Stimulated activated CD4-positive, alpha-beta T cell treated with anti-CD3 and anti-CD28 coated beads, Interleukin-12 subunit alpha, Interleukin-12 subunit beta, amount 100 ng/mL, for 4 hours (primary cell): ENCODE data around the gene EPHA3.

Experiments used
- DNase-seq: peaks from one replicate; pipeline ENCODE4 v3.0.0-alpha.2; 2020

The EPHA3 gene

DNA sequence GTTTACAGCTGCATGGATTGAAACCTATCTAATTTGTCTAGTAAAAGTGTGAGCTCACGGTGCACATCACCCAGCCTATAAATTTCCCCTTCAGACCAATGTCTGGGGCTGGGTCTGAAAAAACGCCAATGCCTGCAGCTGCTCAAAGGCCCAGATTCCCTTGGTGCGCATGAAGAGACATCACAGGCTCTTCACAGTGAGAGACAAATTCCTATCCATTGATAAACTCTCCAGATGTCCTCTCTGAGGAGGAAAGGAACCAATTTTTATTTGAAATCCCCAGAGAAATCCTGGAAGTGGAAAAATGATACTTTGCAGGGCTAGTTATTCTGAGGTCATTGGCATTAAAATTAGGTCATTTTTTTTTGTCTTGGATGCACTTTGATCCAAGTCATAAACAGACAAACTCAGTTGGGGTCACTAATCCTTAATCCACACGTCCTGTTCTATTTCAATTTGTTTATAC is 360.5 kb downstream of the EPHA3 start:
- DNase-seq, result no peak

DNA sequence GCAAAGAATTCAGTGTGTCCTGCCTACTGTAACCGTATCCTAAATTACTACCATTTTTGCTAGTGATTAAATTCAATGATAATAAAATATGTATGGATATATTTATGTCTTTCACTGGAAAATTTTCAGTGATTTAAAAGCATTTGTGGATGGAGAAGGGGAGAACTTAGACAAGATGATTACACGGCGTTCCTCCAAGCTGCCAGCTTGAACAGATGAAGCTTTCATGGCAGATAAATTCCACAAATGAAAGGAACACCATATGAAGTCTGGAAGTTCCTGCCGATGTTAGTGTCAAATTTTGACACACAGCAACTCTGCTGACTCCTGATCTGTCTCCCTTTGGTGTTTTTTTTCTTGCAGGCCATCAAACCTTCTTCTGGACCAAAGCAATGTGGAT is 364.7 kb downstream of the EPHA3 start:
- DNase-seq, result no peak

DNA sequence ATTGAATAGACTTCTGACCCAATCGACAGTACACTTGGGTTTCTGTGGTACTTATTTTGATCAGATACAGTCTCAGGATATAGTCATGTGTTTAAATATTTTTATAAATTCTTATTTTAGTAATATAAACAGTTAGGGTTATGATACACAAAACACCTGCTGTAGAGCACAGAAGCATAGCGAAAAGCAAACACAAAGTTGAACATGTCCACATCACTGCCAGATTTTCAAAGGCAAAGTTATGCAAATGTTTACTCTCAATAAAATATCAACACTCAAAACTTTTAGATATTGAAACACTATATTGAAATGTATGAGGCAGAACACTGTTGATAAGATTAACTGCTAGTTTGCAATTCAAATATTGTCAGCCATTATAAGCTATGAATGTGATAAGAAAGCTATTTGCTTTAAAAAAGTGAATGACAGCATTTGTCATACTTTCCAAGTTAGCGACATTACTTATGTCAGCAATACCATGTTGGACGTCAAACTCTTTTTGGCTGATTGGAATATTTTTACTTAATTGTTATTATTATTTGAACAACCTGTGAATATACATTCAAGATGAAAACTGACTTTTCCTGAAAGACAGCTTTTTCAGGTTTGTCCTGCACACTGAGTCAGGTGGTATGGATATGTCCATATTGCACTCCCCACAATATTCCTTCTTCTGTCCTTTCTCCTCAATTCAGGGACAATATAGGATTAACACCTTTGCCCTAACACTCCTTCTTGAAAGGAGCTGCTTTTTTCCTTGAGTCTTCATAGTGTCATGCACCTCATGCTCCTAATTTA is 367.1 kb downstream of the EPHA3 start:
- DNase-seq, result no peak

DNA sequence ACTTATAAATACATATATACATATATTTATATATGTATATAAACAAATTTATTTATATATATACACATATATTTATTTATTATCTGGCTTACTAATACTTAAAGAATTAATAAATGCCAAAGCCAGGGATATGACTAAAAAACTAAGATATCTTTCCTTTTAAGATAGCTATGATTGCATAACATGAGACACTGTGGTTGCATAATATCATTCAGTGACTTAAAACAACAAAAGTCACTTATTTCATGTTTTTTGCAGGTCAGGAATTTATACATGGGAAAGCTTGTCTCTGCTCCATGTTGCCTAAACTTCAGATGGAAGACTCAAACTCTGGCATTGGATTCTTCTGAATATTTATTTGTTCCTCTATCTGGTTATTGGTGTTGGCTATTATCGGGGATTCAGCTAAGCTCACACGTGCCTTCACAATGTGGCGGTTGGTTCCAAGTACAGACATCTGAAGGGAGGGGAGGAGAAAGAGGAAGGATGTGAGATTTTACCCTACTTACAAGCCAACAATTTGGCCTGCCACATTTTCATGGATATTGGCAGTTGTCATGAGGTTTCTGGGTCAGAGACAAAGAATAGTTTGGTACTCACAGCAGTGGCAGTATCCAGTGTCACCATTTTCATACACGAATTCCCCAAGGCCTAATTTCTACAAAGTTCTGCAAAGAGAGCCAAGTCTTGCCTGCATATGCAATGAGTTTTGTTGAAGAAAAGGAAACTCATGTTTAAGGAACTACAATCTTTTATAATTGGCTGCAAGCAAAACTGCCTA is 381.6 kb downstream of the EPHA3 start:
- no peak for DNase-seq

DNA sequence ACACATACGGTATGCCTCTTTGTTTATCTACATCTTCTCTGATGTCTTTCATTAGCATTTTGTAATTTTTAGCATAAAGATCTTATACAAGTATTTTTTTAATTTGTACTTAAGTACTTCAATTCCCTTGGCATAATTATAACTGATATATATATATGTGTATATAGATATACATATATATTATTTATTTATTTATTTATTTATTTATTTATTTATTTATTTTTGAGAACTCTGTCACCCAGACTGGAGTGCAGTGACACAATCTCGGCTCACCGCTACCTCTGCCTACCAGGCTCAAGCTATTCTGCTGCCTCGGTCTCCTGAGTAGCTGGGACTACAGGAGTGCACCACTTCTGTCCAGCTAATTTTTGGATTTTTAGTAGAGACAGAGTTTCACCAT is 382.7 kb downstream of the EPHA3 start:
- no peak for DNase-seq

DNA sequence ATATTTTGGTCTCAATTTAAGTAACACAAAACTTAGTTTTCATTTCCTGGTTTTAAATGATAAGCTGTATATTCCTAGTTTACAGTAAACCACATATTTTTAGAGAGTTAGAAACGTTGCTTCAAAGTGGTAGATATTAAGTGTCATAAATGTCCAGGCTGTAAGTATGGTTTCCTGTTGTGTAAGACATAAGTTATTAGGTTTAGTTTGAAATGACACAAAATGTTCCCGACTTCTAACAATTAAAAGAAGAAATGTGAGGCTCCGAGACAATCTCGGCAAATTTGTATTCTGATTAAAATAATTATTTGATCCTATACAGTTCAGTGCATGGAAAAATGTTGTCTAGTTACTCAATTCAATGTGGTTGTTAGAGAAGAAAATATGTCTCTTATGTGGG is 387.3 kb downstream of the EPHA3 start:
- no peak for DNase-seq

DNA sequence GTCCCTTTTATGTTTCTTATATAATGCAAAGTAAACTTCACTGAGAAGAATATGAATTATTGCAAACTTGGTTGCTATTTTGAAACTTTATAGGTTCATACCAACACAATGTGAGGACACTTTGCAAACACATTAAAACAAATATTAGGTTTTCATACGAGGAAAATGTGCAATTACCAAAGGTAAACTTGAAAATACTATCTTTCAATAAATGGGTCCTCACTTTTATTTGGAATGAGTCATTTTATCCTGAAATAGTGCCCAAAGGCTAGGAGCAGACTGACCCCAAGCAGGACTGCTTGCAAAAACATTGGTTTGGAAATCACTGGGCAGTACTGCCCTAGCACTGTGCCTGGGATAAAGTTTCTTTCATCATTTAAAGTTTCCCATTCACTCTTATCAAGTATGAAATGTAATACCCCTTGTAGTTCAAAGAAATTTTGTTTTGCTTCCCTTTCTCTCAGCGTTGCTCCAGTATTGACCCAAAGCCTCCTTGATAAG is 396.5 kb downstream of the EPHA3 start:
- DNase-seq, result no peak

DNA sequence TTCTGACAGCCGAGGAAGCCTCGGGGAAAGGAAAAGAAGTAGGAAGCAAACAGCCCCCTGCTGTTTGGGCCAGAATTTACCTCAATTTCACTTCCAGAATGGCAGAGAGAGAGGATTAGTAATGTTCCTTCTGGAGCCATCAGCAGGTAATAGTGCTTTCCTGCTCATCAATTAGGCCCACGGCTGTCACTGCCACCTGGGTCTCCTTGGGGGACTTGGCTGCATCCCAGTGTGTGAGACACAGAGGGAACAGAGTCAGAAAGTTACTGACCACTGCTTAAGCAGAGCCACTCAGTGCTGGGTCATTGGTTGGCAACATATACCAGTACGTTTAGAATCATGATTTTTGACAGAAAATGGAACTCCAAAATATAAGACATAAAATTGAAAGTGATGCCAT is 397.0 kb downstream of the EPHA3 start:
- no peak for DNase-seq

DNA sequence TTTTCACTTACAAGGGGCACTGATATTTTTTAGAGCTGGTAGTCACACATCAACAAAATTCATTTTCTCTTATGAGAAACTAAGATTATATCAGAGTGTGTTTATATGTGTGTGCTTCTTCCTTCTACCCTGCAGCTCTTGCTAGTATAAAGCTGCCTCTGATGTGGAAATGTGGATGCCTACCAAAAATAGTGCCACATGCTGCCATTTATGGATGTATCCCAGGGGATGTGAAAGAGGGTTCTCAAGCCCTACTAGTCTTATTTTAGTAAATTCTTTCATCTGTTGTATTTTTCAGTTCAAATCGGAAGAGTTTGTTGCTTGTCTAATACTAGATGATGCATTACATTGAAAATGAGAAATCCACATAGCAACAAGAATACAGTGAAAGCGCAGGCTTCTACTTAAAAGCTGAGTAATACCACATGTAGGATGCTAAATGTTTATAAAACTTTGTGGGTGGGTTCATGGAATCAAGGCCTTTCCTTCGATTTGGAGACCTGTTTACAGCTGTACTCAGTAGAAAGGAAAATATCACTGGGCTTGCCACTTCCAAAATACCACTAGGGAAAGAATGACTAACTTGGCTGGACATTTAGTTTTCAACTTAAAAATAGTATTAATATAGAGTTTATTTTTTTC is 399.2 kb downstream of the EPHA3 start:
- DNase-seq, result no peak

DNA sequence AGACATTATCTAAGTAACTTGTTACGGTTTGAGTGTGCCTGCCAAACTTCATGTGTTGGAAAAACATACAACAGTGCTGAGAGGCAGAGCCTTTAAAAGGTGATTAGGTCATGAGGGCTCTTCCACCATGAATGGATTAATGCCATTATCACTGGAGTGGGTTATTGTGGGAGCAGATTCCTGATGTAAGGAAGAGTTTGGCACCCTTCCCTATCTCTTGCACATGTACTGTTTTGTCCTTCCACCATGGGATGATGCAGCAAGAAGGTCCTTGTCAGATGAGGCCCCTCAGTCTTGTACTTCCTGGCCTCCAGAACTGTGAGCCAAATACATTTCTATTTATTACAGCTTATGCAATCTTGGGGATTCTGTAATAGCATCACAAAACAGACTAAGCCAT is 413.9 kb downstream of the EPHA3 start:
- no peak for DNase-seq

DNA sequence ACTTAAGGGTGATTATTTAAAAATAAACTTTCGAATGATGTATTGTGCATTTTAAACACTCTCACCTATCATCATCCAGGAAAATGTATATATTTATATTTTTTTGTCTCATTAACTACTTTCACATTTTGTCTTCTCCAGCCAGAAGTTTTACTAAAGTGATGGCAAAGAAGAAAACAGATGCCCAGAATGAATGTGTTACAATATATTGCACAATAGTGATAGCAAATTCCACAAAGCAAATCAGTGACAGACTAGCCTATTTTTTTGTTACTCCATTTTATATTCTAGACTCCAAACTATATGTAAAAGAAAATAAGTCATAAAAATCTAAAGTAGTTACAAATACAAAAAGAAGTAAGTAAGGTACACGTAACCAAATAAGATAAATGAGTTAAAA is 414.7 kb downstream of the EPHA3 start:
- DNase-seq, result no peak

DNA sequence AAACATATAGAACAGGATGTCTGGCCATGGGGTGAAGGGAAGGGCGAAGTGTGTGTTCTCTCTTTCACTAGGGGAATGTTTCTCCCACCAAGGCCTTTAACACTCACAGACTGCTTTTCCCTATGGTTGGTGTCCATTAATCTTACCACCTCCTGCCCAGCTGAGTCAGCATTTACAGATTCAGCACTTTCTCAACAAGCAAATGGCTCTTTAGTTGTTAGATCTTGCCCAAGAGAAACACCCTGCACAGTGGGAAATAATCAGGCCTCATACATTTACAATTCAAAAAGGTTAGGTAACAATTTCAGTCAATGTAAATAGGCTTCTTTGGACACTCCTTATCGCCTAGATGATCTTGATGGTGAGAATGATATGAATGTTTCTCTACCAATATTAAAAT is 418.2 kb downstream of the EPHA3 start:
- no peak for DNase-seq

DNA sequence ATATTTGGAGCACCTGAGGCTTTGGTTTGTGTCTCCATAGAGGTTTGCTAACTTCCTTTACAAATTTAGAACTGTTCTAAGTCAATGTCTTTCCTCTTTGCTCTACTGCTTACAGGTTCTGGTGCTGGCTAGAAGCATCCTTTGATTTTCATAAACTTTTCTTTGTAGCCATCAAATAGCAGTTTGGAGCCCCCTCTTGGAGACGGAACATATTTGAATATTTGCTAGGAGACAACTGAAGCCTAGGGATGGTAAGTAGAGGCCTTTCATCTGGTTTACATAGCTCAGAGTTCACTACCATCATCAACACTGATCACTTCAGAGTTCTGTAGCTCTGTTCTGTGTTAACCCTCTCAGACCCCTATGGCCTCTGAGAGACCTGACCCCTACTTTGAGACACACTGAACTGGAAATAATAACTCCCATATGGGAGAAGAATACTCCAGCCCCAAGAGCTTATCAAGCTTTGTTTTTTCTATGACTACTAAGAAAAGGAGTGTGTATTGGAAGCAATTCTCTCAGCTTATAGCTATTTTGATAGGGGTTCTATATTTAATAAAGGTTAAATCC is 420.4 kb downstream of the EPHA3 start:
- DNase-seq, result no peak
